ENCODE data around the gene FOXC2.

Gene FOXC2

GRCh38 chr16:86568677-86569623 lies 2.3 kb downstream of the FOXC2 start:
- Histone ChIP-seq H3K27ac (ENCODE audit: poor library complexity, severe bottlenecking) (peak overlapping the region; percentile 76), H3K9me3 (ENCODE audit: severe bottlenecking) (no peaks in the 10 kb centered on the region), H3K4me1 (ENCODE audit: insufficient read depth, poor library complexity, severe bottlenecking) (peaks cover 7% of the 10 kb centered on the region), H3K36me3 (ENCODE audit: low read depth) (peaks cover 12% of the 10 kb centered on the region; the same call in 1 of the 2 replicates), H3K27me3 (ENCODE audit: insufficient read depth, poor library complexity, severe bottlenecking) (peaks cover 14% of the 10 kb centered on the region), H3K4me3 (ENCODE audit: severe bottlenecking) (peak overlapping the region; percentile 80)
- ATAC-seq (ENCODE audit: low read depth) (no peak), DNase-seq (ENCODE audit: low spot score) (no peak)
- no peak for TF ChIP-seq CTCF (IDR thresholded peaks at IDR 0.05; ENCODE audit: poor library complexity, severe bottlenecking)

DNA sequence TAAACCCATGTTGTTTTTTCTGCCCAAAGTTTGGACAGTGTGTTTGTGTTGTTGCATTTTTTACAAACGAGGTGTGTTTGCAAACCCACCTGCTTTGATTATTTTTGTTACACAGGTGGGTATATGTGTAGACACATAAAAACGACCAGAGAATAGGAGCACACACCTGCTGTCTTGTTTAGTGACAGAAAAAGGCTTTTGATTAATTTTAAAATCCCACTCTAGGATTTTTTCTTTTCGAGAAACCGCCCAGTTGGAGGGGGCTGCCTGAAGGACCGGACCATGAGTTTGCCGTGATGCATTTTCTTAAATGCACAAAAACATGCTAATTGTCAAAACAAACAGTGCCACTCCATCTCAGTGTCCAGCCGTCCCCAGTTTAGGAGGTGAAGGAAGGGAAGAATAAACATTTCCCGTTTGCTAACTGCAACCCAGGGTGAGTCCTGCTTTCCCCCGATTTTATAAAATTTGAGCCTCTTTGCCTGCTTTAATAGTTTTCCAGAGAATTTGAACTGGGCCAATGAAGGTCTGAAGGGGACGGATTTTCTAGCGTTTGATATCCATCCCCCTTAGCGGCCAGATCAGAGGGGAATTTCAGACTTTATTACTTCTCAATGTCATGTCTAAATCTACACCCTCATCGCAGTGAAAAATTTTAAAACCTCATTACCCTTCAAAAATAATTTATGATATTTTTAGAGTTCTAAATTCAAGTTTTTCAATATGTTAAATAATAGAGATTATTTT lies 3.2 kb downstream of the FOXC2 start:
- H3K4me1 ChIP-seq (ENCODE audit: insufficient read depth, poor library complexity, severe bottlenecking) = peaks cover 7% of the 10 kb centered on the region
- H3K9me3 ChIP-seq (ENCODE audit: severe bottlenecking) = no peaks in the 10 kb centered on the region
- no peak for ATAC-seq (ENCODE audit: low read depth)
- TF ChIP-seq CTCF (IDR thresholded peaks at IDR 0.05; ENCODE audit: poor library complexity, severe bottlenecking) = no peak
- peak overlapping the region; percentile 76 for H3K27ac ChIP-seq (ENCODE audit: poor library complexity, severe bottlenecking)
- no peak for DNase-seq (ENCODE audit: low spot score)
- peak overlapping the region; percentile 80 for H3K4me3 ChIP-seq (ENCODE audit: severe bottlenecking)
- peaks cover 14% of the 10 kb centered on the region for H3K27me3 ChIP-seq (ENCODE audit: insufficient read depth, poor library complexity, severe bottlenecking)
- peaks cover 12% of the 10 kb centered on the region; the same call in 1 of the 2 replicates for H3K36me3 ChIP-seq (ENCODE audit: low read depth)

- Histone ChIP-seq H3K27ac (ENCODE audit: poor library complexity, severe bottlenecking) (no peak overlapping the region), H3K27me3 (ENCODE audit: insufficient read depth, poor library complexity, severe bottlenecking) (peaks cover 12% of the 10 kb centered on the region), H3K4me3 (ENCODE audit: severe bottlenecking) (peak overlapping the region; percentile 80), H3K9me3 (ENCODE audit: severe bottlenecking) (no peaks in the 10 kb centered on the region), H3K36me3 (ENCODE audit: low read depth) (peaks cover 12% of the 10 kb centered on the region; the same call in 1 of the 2 replicates), H3K4me1 (ENCODE audit: insufficient read depth, poor library complexity, severe bottlenecking) (peaks cover 7% of the 10 kb centered on the region)
- no peak for TF ChIP-seq CTCF (IDR thresholded peaks at IDR 0.05; ENCODE audit: poor library complexity, severe bottlenecking)
- ATAC-seq (ENCODE audit: low read depth) = no peak
- no peak for DNase-seq (ENCODE audit: low spot score)
Observed at GRCh38 chr16:86570558-86571529, 4.2 kb downstream of the FOXC2 start.

DNA sequence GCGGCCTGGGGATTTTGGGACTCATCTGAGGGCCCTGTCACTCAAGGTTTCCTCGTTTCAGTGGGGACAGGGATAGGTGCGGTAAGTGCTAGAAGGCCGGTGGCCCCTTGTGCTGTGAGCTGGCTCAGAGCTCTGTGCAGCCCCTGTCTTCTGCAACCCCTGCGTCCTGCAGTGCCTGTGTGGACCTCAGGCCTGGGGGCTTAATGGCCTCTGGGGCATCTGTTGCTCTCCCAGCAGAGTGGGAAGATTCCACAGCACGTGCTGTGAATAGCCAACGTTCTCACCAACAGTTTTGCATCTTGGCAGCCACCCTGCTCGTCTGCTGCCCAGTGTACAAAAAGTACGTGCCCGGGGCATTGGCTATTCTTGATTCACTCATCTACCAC lies 4.9 kb downstream of the FOXC2 start:
- peaks cover 8% of the 10 kb centered on the region for H3K27me3 ChIP-seq (ENCODE audit: insufficient read depth, poor library complexity, severe bottlenecking)
- ATAC-seq (ENCODE audit: low read depth) = no peak
- H3K9me3 ChIP-seq (ENCODE audit: severe bottlenecking) = no peaks in the 10 kb centered on the region
- no peak overlapping the region for H3K4me3 ChIP-seq (ENCODE audit: severe bottlenecking)
- no peak for DNase-seq (ENCODE audit: low spot score)
- H3K36me3 ChIP-seq (ENCODE audit: low read depth) = peaks cover 12% of the 10 kb centered on the region; the same call in 1 of the 2 replicates
- TF ChIP-seq CTCF (IDR thresholded peaks at IDR 0.05; ENCODE audit: poor library complexity, severe bottlenecking) = no peak
- H3K27ac ChIP-seq (ENCODE audit: poor library complexity, severe bottlenecking) = no peak overlapping the region
- H3K4me1 ChIP-seq (ENCODE audit: insufficient read depth, poor library complexity, severe bottlenecking) = peaks cover 3% of the 10 kb centered on the region

Data from RWPE2 (cell line).